Fibroblast of pulmonary artery (primary cell): ENCODE measurements around the gene DHRS7.
"Not testable (repeated sequence)": the region's sequence is repeated elsewhere in the genome, so short reads cannot be mapped to it uniquely, and the experiment has no call there.

Experiments used
- DNase-seq: peaks from one replicate; pipeline ENCODE4 v3.0.0-alpha.2; 2010; ENCODE audit warnings: low read depth
- H3K4me3 ChIP-seq: replicated peaks from 2 replicates; pipeline ENCODE4 v1.5.1; 2011; ENCODE audit warnings: low read depth, mild to moderate bottlenecking, control low read depth, low read length, moderate library complexity
- TF ChIP-seq, protein P1 (sequence below): IDR thresholded peaks from 2 replicates; pipeline ENCODE4 v1.5.1; 2011; ENCODE audit warnings: mild to moderate bottlenecking, control low read depth, low read length, inconsistent platforms; ENCODE audit errors: missing control alignments

DHRS7 gene

DNA sequence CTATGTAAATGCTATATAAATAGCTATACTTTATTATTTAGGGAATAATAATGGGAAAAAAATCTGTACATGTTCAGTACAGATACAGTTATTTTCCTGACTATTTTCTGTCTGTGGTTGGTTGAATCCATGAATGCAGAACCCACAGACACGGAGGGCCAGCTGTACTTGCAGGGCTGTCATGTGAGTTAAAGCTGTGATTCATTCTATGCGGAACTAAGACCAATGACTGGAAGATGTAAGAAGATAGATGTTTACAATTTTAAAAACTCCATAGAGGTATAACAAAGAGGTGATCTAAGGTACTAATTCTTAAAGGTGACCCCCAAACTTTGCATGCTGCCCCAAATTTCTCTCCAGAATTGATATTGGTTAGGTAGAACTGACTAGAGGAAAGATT, 58.9 kb downstream of the DHRS7 start:
- DNase-seq = peak; percentile 51
- H3K4me3 ChIP-seq = no peak overlapping the region
- TF ChIP-seq, protein P1, sequence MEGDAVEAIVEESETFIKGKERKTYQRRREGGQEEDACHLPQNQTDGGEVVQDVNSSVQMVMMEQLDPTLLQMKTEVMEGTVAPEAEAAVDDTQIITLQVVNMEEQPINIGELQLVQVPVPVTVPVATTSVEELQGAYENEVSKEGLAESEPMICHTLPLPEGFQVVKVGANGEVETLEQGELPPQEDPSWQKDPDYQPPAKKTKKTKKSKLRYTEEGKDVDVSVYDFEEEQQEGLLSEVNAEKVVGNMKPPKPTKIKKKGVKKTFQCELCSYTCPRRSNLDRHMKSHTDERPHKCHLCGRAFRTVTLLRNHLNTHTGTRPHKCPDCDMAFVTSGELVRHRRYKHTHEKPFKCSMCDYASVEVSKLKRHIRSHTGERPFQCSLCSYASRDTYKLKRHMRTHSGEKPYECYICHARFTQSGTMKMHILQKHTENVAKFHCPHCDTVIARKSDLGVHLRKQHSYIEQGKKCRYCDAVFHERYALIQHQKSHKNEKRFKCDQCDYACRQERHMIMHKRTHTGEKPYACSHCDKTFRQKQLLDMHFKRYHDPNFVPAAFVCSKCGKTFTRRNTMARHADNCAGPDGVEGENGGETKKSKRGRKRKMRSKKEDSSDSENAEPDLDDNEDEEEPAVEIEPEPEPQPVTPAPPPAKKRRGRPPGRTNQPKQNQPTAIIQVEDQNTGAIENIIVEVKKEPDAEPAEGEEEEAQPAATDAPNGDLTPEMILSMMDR = no peak

DNA sequence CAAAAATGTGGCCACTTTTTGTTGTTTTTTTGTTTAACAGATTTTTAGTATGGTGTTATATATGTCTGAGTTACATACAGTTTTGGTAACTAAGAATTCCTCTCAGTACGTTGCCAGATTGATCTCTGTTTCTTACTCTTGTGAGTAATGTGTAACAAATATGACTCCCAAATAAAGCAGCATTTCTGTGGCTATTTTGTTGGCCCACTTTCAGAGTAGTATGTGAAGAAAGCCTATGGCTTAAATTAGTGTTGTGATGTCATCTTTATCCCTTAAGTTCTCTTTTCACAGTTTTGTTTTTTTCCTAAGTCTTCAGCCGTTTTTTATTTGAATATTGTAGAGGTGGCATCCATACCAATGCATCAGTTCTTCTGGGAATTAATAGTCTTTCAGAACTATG, 62.8 kb downstream of the DHRS7 start:
- H3K4me3 ChIP-seq = no peak overlapping the region
- TF ChIP-seq, protein P1 = no peak
- DNase-seq = peak; percentile 85

DNA sequence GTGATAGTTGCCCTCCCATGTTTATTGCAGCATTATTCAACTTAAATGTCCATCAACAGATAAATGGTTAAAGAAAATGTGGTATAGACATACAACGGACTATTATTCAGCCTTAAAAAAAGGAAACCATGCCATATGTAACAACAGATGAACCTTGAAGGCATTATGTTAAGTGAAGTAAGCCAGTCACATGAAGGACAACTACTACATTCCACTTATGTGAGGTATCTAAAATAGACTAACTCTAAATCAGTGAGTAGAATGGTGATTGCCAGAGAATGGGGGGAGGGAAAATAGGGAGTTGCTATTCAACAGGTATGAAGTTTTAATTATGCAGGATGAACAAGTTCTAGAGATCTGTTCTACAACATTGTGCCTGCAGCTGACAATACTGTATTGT, 63.4 kb downstream of the DHRS7 start:
- TF ChIP-seq, protein P1 = no peak
- peak; percentile 17 for DNase-seq
- no peak overlapping the region for H3K4me3 ChIP-seq

DNA sequence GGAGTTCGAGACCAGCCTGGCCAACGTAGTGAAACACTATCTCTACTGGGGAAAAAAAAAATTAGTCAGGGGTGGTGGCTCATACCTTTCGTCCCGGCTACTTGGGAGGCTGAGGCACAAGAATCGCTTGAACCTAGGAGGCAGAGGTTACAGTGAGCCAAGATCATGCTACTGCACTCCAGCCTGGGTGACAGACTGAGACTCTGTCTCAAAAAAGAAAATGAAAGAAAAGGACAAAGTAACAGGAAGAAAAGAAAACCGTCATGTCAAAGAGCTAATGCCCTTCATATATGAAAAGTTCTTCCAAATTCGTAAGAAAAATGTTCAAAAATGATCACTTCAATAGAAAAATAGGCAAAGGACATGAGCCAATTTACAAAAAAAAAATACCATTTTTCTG, 65.3 kb downstream of the DHRS7 start:
- DNase-seq, H3K4me3 ChIP-seq: not testable (repeated sequence)

DNA sequence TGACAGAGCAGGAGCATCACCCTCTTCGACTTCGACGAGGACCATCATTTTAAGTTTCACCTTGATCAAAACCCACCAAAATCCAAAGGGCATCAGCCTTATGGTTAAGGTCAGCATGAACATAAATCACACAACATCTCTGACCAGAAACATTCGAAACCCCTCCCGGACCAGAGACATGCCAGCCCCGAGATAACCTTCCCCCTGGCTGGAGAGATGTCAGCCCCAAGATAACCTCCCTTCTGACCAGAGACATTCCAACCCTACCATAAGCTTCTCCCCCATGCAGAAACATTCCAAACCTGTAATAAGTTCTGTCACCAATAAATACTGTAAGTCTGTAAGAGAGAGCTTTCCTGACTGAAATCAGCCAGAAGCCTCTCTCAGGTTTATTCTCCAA, 67.2 kb downstream of the DHRS7 start:
- no peak overlapping the region for H3K4me3 ChIP-seq
- DNase-seq = no peak
- TF ChIP-seq, protein P1 = no peak

DNA sequence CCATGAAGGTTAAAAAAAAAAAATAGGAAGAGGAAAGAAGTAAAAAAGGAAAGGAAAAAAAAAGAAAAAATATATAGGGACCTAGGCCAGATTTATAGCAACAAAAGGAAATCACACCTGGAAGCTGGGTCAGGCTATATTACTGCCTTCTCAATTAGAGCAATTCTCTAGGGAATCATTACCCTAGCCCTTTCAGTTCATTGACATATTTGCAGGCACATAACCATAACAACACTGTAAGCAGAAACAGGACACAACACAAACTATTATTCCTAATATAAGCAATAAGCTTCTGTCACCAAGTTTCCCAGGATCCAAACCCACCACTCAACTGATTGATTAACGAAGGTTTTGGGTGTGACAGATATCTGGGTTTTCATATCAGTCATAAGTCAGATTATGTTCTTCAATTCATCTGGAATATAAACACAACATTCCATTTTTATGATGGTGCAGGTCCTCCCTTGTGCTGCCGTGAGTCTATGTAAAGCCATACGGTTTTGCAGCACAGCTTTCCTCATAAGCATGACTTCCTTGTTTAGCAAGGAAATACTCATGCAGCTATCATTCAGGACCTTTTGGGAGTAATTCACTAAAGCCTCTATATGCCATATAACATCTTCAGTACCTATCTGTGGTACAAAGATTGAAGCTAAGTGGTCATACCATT, 69.3 kb downstream of the DHRS7 start:
- no peak overlapping the region for H3K4me3 ChIP-seq
- TF ChIP-seq, protein P1 = no peak
- DNase-seq = peak; percentile 66

DNA sequence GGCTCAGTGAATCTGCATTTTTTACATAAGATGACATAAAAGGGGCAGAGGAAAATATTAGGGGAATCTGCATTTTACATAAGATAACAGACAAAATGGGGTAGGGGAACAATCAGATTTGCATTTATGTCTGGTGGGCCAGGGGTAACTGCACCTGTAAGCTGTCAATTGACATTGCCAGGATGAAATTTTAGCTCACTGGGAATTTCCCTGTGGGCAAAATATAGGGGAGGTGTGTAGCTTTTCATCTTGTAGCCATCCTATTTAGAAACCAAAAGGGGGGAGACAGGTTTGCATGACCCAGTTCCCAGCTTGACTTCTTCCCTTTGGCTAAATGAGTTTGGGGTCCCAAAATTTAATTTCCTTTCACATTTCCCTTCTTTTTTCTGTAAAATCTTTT, 70.0 kb downstream of the DHRS7 start:
- no peak overlapping the region for H3K4me3 ChIP-seq
- DNase-seq = no peak
- TF ChIP-seq, protein P1 = no peak
